A549 (cell line): ENCODE data around the gene IGFL2.

Experiments used
- BCL3 ChIP-seq: fragments of >200 bp; sonication (Bioruptor Twin); formaldehyde crosslinking; IDR thresholded peaks from 3 replicates; pipeline ENCODE4 v1.6.1; 2016
- CEBPB ChIP-seq, 2 experiments: fragments of >200 bp in 1 of 2; sonication (Bioruptor Twin) in 1 of 2; formaldehyde crosslinking in 1 of 2; IDR thresholded peaks; 2 replicates each; pipeline ENCODE4 v1.6.1; 2012 to 2016
- CTCF ChIP-seq: fragments of >200 bp; sonication (Bioruptor Twin); formaldehyde crosslinking; IDR thresholded peaks from 3 replicates; pipeline ENCODE4 v1.5.1; 2016
- EP300 ChIP-seq, 2 experiments: fragments of >200 bp; sonication (Bioruptor Twin); formaldehyde crosslinking; IDR thresholded peaks; 2 replicates in 1 of 2; 3 replicates in 1 of 2; pipeline ENCODE4 v1.6.1; 2016 to 2017
- ESRRA ChIP-seq: fragments of 150-350 bp; IDR thresholded peaks from 2 replicates; pipeline ENCODE4 v1.6.1; 2014; ENCODE audit warnings: mild to moderate bottlenecking, low read length, borderline replicate concordance
- JUNB ChIP-seq: fragments of >200 bp; sonication (Bioruptor Twin); formaldehyde crosslinking; IDR thresholded peaks from 2 replicates; pipeline ENCODE4 v1.6.1; 2016
- NR3C1 ChIP-seq: fragments of >200 bp; sonication (Bioruptor Twin); formaldehyde crosslinking; IDR thresholded peaks from 3 replicates; pipeline ENCODE4 v1.6.1; 2017
- POLR2A ChIP-seq: IDR thresholded peaks from 2 replicates; pipeline ENCODE4 v1.6.1; 2012; ENCODE audit warnings: mild to moderate bottlenecking, low read length
- TFCP2L1 ChIP-seq: fragments of 250-450 bp; sonication (Bioruptor Pico); IDR thresholded peaks from 2 replicates; pipeline ENCODE4 v1.5.0; 2021; ENCODE audit warnings: mild to moderate bottlenecking

GRCh38 chr19:46132508-46133100 lies 15.4 kb upstream of the IGFL2 start:
- TF ChIP-seq CTCF: no peak
- TF ChIP-seq EP300 (IDR thresholded peaks at IDR 0.05): no peak
- no peak for TF ChIP-seq POLR2A
- TF ChIP-seq ESRRA: no peak
- TF ChIP-seq NR3C1: no peak
- no peak for TF ChIP-seq CEBPB (IDR thresholded peaks at IDR 0.05)
- no peak for TF ChIP-seq BCL3
- TF ChIP-seq JUNB: no peak
- no peak for TF ChIP-seq TFCP2L1 (CRISPR knock-in tag)
